ENCODE results near the gene CD48.

The CD48 gene

DNA sequence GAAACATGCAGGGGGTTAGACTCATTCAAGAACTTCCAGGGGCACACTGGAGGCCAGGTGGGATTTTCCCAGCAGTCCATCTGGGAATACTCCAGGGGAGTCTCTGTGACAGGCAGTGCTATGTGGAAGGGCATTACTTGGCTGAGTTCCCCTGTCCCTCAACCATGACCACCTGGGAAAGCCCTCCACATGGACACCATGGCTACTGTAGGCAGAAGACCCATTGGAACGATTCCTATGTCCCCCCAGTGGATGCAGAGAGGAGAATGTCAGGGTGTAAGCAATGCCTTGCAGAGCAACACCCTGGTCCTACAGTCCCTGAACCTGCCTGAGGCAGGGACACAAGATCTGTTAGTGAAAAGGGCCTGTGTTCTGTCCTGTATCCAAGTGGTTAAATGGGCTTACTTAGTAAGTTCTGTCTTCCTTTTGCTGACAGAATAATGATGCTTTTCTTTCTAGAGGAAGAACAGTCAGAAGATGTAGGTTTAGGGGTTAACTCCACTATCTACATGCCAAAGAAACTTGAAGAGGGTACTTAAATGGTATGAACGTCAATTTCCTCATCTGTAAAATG is 78.2 kb downstream of the CD48 start:
- no peak for DNase-seq (ENCODE audit: low spot score)

DNA sequence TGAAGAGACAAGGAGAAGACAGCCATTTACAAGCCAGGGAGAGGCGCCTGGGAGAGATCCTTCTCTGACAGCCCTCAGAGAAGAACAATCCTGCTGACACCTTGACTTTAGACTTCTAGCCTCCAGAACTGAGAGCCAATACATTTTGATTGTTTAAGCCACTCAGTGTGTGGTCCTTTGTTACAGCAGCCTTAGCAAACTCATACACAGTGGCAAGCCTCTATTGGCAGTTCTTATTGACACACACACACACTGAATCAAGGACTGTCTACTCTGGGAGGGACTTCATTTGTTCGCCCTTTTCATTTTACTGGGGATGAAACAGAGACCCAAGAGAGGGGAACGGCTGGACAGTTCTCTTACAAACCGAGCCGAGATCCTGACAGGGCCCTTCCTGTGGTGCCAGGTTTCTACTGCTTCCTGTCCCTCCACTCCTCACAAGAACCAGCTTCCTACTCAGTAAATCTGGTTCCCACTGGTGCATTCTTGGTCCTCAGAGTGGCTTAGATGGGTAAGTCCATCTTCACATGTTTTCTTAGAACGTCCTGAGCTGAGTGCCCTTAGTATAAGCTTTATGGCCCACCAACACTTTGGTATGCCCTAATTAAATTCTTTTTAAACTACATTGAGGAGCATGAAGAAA is 79.5 kb downstream of the CD48 start:
- no peak for DNase-seq (ENCODE audit: low spot score)

GRCh38 chr1:160630523-160631451 is 80.8 kb downstream of the CD48 start:
- no peak for DNase-seq (ENCODE audit: low spot score)

- DNase-seq (ENCODE audit: low spot score) = no peak
These were observed 82.1 kb downstream of the CD48 start for GRCh38 chr1:160629286-160630210.

DNA sequence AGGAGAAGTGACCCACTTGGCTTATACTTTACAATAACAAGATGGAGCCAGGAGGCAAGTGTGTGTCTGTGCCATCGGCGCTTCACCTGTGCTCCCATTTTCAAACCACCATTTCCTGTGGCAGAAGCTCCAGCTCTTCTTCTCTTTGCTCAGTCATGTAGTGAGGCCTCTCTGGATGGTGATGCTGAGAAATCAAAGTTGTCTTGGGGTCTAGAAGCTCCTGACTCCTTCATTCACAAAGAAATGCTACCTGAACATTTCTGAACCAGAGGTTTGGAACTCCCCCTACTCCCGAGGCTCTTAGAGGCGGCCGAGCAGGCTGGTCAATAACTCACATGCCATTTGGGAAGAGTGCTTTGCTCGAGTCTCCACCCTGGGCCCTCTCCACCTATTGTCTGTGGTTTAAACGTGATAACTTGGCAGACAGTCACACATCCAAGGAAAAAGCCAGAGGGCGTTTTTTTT is 82.8 kb downstream of the CD48 start:
- no peak for DNase-seq (ENCODE audit: low spot score)
